ENCODE data around the gene CAPZB.

DNA sequence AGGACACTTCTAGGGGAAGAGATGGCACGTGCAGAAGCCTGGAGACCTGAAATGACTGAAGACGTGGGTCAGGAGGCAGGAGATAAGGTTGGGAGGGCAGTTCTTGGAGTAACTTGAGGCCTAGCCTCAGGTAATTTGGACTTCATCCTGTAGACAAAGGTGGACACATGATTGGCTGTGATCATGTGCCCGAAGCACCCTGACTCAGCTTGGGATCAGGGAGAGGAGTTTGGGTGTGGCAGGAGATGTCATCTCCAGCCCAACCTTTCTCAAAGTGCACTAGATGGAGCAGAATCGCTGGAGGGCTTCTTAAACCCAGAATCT is 171.7 kb downstream of the CAPZB start:
- TF ChIP-seq, protein P1, sequence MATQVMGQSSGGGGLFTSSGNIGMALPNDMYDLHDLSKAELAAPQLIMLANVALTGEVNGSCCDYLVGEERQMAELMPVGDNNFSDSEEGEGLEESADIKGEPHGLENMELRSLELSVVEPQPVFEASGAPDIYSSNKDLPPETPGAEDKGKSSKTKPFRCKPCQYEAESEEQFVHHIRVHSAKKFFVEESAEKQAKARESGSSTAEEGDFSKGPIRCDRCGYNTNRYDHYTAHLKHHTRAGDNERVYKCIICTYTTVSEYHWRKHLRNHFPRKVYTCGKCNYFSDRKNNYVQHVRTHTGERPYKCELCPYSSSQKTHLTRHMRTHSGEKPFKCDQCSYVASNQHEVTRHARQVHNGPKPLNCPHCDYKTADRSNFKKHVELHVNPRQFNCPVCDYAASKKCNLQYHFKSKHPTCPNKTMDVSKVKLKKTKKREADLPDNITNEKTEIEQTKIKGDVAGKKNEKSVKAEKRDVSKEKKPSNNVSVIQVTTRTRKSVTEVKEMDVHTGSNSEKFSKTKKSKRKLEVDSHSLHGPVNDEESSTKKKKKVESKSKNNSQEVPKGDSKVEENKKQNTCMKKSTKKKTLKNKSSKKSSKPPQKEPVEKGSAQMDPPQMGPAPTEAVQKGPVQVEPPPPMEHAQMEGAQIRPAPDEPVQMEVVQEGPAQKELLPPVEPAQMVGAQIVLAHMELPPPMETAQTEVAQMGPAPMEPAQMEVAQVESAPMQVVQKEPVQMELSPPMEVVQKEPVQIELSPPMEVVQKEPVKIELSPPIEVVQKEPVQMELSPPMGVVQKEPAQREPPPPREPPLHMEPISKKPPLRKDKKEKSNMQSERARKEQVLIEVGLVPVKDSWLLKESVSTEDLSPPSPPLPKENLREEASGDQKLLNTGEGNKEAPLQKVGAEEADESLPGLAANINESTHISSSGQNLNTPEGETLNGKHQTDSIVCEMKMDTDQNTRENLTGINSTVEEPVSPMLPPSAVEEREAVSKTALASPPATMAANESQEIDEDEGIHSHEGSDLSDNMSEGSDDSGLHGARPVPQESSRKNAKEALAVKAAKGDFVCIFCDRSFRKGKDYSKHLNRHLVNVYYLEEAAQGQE (IDR thresholded peaks at IDR 0.05; ENCODE audit: borderline replicate concordance), result no peak
- no peak for TF ChIP-seq RAD21 (conservative IDR thresholded peaks at IDR 0.05)
- TF ChIP-seq EP300 (conservative IDR thresholded peaks at IDR 0.05; ENCODE audit: poor library complexity, severe bottlenecking), result no peak
- no peak for TF ChIP-seq CTCF (IDR thresholded peaks at IDR 0.05; ENCODE audit: poor library complexity, severe bottlenecking)
- TF ChIP-seq EZH2 (IDR thresholded peaks at IDR 0.05; ENCODE audit: borderline replicate concordance, insufficient read depth, low read length, poor library complexity, severe bottlenecking), result no peak
- no peak for TF ChIP-seq POLR2AphosphoS5 (IDR thresholded peaks at IDR 0.05)
- no peak for TF ChIP-seq TAF1 (IDR thresholded peaks at IDR 0.05; ENCODE audit: low read depth)
- TF ChIP-seq MXI1 (conservative IDR thresholded peaks at IDR 0.05; ENCODE audit: poor library complexity, severe bottlenecking), result no peak
